ENCODE measurements around the gene GRWD1.

- TF ChIP-seq CTCF (IDR thresholded peaks at IDR 0.05) (no peak), POLR2A (IDR thresholded peaks at IDR 0.05) (no peak)
Observed at GRCh38 chr19:48466561-48467325, 21.0 kb downstream of the GRWD1 start.
